Kidney epithelial cell (primary cell): Measurements from ENCODE around the gene IGFBP2. TPM values are rescaled to one million over a fixed set of nuclear protein-coding genes. Genes with fewer than 3 reads are reported as not detected.
A peak's percentile ranks its signal among the peaks of the same experiment; 100 is the strongest.

Source experiments
- DNase-seq: peaks from one replicate; pipeline ENCODE4 v3.0.0-alpha.2; 2010; ENCODE audit warnings: low read depth
- H3K27me3 ChIP-seq: 2 replicates; pipeline ENCODE4 v1.6.0; 2011; ENCODE audit warnings: low read length; ENCODE audit not compliant: control insufficient read depth, insufficient read depth
- H3K36me3 ChIP-seq: 2 replicates; pipeline ENCODE4 v1.5.1; 2011; ENCODE audit warnings: low read length; ENCODE audit not compliant: control insufficient read depth, insufficient read depth
- H3K4me3 ChIP-seq: 2 replicates; pipeline ENCODE4 v1.5.1; 2011; ENCODE audit warnings: low read depth, mild to moderate bottlenecking, control low read depth, low read length
- CTCF ChIP-seq: IDR thresholded peaks from 2 replicates; pipeline ENCODE4 v1.5.1; 2011; ENCODE audit warnings: mild to moderate bottlenecking, moderate library complexity, low read length, control low read depth, inconsistent platforms; ENCODE audit not compliant: insufficient read depth, poor library complexity, severe bottlenecking
- total RNA-seq: library from RNA; depleted of rRNA; stranded (reverse); fragments of >200 nt; gene quantifications from 2 replicates; pipeline ENCODE4 v1.2.3, GENCODE V29; 2015

IGFBP2 gene, protein sequence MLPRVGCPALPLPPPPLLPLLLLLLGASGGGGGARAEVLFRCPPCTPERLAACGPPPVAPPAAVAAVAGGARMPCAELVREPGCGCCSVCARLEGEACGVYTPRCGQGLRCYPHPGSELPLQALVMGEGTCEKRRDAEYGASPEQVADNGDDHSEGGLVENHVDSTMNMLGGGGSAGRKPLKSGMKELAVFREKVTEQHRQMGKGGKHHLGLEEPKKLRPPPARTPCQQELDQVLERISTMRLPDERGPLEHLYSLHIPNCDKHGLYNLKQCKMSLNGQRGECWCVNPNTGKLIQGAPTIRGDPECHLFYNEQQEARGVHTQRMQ
- total RNA-seq, result 298 and 307 TPM in 2 replicates

DNA sequence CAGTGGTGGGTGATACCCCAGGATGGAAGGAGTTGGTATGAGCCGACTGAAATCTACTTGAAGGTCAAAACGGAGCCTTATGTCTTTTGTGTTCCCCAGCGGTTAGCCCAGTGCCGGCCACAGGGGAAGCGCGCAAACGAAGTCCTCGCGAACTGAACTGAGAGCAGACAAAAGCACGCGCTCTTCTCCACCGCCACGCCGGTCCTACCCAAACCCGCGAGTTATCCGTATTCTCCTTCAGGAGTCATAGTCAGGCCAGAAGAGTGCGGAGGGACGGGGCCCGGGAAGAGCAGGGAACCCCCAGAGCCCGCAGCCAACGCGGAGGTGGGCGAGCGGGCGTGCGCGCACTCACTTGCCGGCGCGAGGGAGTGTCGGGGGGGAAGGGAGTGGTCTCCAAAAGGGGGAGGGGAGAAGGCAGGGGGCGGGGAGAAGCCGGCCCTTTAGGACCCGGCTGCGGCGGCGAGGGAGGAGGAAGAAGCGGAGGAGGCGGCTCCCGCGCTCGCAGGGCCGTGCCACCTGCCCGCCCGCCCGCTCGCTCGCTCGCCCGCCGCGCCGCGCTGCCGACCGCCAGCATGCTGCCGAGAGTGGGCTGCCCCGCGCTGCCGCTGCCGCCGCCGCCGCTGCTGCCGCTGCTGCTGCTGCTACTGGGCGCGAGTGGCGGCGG lies at the start of gene IGFBP2:
IGFBP2 (plus strand) TSS at position 469 of the 664 bp plus-strand sequence; CDS start at position 573, 104 bp downstream.
- DNase-seq, result no peak

GRCh38 chr2:216583606-216584005 lies 49.6 kb upstream of the IGFBP2 start:
- TF ChIP-seq CTCF, result no peak
- DNase-seq, result no peak
- peaks cover 5% of the 10 kb centered on the region for H3K27me3 ChIP-seq

More for the DNA sequence above, at the start of gene IGFBP2:
- Histone ChIP-seq H3K4me3 (peak within 1 kb of the TSS; percentile 49), H3K36me3 (no peaks in the 10 kb centered on the region), H3K27me3 (no peaks in the 10 kb centered on the region)
- no peak for TF ChIP-seq CTCF

DNA sequence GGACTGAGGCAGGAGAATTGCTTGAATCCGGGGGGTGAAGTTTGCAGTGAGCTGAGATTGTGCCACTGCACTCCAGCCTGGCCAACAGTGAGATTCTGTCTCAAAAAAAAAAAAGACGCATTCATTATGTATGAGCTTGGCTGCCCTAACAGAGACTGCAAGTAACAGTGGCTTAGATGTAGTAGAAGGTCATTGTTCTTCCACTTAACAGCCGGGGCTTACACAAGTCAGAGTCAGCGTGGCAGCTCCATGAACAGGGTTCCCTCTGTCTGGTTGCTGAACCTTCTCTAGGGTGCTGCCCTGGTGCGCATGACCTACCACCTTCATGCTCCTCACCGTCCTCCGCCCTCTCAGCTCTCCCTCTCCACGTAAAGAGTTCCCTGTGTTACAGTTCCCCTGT lies 49.1 kb upstream of the IGFBP2 start:
- Histone ChIP-seq H3K27me3 (peaks cover 5% of the 10 kb centered on the region), H3K36me3 (no peaks in the 10 kb centered on the region), H3K4me3 (no peak overlapping the region)
- DNase-seq, result no peak
- no peak for TF ChIP-seq CTCF

More at GRCh38 chr2:216583606-216584005, 49.6 kb upstream of the IGFBP2 start:
- no peaks in the 10 kb centered on the region for H3K36me3 ChIP-seq
- H3K4me3 ChIP-seq, result no peak overlapping the region

DNA sequence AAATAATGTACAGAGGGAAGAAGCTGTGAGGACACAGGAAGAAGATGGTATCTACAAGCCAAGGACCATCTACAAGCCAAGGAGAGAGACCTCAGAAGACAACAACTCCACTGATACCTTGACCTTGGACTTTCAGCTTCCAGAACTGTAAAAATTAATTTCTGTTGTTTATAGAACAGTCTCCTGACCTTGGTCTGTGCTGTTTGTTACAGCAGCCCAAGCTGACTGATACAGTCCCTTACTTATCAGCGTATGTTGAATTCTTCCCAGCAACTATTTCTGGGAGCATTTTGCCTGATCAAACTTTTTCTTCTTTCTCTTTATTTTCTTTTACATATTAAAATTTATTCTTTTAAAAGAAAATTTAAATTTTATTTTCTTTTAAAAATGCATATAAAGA lies 47.8 kb upstream of the IGFBP2 start:
- Histone ChIP-seq H3K4me3 (no peak overlapping the region), H3K27me3 (peaks cover 5% of the 10 kb centered on the region), H3K36me3 (no peaks in the 10 kb centered on the region)
- no peak for TF ChIP-seq CTCF
- DNase-seq, result no peak

DNA sequence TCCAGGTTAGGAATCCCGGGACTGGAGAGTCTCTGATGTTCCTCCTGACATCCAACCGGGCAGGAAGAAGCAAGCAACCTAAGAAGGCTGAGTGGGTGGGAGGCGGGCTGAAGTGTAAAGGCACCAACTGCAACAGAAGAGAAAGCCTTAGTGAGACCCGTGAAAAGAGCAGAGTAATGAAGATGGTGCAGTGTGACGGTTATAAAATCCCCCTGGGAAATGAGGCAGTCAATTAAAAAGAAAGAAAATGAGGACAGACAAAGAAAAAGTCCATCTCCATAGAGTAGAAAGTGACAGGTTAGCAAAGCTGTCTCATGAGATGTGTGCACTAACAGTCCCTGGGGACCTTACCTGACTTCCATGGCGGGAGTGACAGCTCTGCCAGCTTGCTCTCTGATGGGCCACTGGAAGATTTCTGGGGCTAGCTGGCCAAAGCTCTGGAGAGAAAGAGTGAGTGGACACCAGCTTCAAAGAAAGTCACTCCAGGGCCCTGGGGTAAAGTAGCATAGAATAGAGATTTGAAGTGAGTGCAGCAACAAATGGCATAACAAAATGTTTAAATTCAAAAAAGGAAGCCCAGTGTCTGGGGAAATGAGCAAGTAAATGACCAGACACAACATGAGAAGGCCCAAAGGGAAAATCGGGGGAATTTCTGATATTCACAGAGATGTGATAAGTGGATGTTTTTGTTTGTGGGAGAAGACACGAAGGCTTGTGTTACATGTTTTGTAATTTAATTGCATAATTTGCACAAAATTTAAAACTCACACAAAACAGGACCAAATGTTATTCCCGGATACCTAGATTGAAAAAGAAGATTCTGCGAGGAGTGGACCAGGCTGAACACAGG lies 44.1 kb upstream of the IGFBP2 start:
- TF ChIP-seq CTCF, result no peak
- Histone ChIP-seq H3K4me3 (no peak overlapping the region), H3K36me3 (no peaks in the 10 kb centered on the region), H3K27me3 (peaks cover 2% of the 10 kb centered on the region)
- no peak for DNase-seq
